Subcutaneous adipose tissue (tissue), 4 donors: Measurements from ENCODE around the gene GIMAP8. TPM values are rescaled to one million over a fixed set of nuclear protein-coding genes. Genes with fewer than 3 reads are reported as not detected.

Source experiments
- CTCF ChIP-seq: fragments of 450-650 bp; IDR thresholded peaks from one replicate; pipeline ENCODE4 v1.5.1; 2016; ENCODE audit warnings: low read depth, mild to moderate bottlenecking, control low read depth, antibody characterized with exemption, moderate library complexity
- total RNA-seq, 4 donors: library from RNA; depleted of rRNA; stranded (reverse); fragments of >200 nt; gene quantifications; one replicate each; pipeline ENCODE4 v1.1.0, GENCODE V29; 2016

The GIMAP8 gene
- total RNA-seq: 10 to 100 TPM in 3 of 4 donors, 1 to 10 TPM in 1; 9.9 to 29.0 (median 15.0) TPM

- no peak for TF ChIP-seq CTCF
Measured at GRCh38 chr7:150450491-150451001, at the start of gene GIMAP8. Gene GIMAP8, plus strand, starts transcription at chr7:150450630. Its CDS starts 16,069 bp downstream, at chr7:150466699.

- no peak for TF ChIP-seq CTCF
Measured at GRCh38 chr7:150400788-150401423, 49.5 kb upstream of the GIMAP8 start.

GRCh38 chr7:150401424-150401790 lies 49.0 kb upstream of the GIMAP8 start:
- TF ChIP-seq CTCF: no peak

GRCh38 chr7:150401861-150402631 lies 48.4 kb upstream of the GIMAP8 start:
- no peak for TF ChIP-seq CTCF

GRCh38 chr7:150402671-150403321 lies 47.6 kb upstream of the GIMAP8 start:
- no peak for TF ChIP-seq CTCF

- TF ChIP-seq CTCF: no peak
Measured at GRCh38 chr7:150403376-150404171, 46.9 kb upstream of the GIMAP8 start.
